ENCODE measurements around the gene SGMS1.

SGMS1 gene

DNA sequence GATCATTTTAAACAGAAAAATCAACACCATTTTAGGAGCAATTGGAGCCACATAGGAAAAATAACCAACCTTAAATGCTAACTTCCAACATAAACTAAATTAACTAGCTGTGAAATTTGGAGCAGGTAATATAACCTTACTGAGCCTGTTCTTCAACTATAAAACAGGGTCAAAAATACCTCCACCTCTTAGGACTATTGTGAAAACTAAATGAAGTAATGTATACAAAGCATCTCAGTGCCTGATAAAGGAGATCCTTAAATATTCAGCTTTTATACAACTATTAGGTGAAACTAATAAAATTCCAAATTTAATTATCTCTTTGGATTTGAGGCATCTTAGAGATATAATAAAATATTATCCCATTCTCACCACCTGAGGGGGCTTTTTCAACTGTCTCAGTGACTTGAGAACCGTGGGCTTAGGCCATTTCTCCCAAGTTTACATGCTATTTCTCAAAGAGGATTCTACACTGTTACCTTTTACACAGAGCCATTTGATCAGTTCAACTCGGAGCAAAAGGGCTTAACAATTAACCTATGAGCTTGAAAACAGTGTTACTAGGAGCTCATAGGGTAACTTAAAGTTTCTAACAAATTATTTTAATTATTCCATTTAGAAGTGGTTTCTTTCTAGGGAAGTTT lies 207.5 kb downstream of the SGMS1 start:
- no peak for DNase-seq

DNA sequence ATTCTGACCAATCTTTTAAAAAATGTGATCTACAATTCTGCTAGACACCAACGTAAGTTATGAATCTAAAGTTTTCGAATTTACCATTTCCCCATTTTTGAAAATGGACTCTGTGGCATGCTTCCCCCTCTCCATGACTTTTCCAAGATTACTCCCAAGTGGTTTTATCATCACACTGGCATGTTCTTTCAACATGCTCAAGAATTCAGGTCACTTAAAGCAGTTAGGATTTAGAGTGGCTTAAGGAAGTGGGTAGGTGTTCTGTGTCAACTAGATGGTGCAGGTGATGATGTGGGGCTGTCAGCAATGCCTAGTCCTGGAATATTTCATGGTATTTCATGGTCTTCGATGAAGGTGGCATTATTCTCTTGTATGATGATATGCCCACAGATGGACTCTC lies 208.5 kb downstream of the SGMS1 start:
- DNase-seq: no peak

- no peak for DNase-seq
Measured at GRCh38 chr10:50410066-50410811, 213.5 kb downstream of the SGMS1 start.

GRCh38 chr10:50407076-50407801 lies 216.5 kb downstream of the SGMS1 start:
- DNase-seq: no peak

DNA sequence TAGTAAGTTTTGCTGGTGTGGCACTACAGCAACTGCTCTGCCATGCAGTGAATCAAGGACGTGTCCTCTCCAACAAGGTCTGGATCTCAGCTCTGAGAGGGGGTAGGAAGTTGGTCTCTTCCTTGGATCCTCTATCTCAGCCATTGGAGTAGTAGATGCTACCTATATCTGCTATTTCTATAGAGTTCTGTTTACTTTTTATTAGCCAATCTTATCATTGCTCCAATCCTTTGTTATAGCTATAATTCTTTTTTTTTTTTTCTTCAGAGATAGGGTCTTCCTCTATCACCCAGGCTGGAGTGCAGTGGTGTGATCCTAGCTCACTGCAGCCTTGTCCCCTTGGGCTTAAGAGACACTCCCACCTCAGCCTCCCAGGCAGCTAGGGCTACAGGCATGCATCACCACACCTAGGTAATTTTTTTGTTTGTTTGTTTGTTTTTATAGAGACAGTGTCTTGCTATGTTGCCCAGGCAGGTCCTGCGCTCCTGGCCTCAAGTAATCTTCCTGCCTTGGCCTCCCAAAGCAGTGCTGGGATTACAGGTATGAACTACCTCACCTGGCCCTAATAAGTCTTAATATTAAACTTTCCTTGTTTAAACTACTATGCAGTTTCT lies 217.2 kb downstream of the SGMS1 start:
- DNase-seq: no peak

DNA sequence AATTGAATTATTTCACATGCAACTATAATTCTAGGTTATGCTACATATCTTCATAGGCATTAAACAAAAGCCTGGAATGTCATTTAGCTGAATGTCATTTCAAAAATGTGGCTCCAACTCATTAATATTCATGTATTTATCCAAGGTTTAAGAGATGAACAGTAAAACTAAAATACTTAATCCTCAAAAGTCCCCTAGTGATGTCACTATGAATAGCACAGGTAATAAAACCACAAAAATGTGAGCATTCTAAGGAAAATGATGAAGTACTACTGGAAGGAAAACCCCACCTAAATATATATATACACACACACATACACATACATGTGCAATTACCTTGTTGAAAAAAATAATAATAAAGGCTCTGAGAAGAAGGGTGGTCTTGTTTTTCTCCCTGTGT lies 218.0 kb downstream of the SGMS1 start:
- no peak for DNase-seq

GRCh38 chr10:50404021-50404773 lies 219.6 kb downstream of the SGMS1 start:
- no peak for DNase-seq

DNA sequence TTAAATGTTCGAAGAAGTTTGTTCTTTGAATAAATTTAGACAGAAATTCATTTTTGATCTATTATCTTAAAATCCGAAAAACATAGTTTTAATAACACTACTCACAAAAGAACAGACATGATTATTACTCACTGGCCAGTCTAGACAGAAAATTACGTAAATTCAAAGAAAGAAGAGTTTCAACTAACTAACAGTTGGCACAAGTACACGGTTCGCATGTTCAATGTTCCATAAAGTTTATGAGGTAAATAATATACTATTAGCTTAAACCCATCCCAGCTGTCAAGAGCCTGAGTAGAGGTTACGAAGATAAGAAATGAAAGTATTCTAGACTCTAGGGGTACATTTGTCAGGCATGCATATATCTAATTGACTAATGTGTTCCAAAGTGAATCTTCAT lies 220.7 kb downstream of the SGMS1 start:
- DNase-seq: no peak

DNA sequence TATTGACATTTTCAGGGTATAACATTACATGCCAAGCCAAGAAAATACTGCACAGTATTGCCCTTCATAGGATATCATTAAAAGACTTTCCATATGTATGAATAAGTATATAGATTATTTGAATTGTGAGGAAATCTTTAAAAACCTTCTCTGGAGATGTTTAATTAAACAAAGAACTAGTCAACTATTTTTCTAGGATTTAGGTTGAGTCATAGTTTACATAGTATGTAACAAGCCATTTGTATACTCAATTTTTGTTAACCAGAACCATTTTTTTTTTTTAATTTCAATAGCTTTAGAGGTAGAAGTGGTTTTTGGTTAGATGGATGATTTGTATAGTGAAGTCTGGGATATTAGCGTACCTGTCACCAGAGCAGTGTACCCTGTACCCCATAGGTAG lies 221.3 kb downstream of the SGMS1 start:
- DNase-seq: no peak

DNA sequence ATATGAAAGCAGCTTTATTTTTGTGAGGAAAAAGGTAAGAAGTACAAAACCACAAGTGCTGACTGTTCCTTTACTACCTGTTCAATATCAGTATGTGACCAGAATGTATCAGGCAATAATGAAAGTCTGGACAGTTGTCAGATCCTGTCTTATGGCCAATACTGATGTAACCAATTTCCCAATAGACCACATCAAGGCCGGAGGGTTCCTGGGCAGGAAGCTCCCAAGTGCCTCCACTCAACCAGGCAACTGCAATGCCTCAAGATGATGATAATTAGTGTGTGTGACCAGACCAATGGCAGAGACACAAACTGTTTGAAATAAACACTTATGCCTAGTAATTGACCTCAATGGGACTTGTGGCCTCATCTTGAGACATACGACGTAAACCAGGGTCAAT lies 223.1 kb downstream of the SGMS1 start:
- no peak for DNase-seq

GRCh38 chr10:50398823-50399222 lies 224.9 kb downstream of the SGMS1 start:
- no peak for DNase-seq

DNA sequence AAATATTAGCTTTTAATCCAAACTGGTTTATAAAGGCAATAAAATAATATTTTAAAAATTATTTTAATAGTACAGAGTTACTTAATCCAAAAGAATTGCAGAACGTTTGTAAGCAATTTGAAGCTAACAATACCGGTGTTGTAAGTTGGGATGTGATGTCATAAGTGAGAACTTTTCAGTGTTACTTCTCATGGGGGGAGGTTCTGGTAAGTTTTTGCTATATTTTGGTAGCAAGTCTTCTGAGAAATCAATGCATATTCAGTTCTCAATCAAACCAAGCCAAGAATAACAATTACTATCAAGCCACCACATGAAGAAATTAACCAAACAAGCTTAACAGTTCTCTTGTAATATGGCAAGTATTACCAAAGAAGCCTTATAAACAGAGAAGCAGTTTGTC lies 225.4 kb downstream of the SGMS1 start:
- DNase-seq: no peak

GRCh38 chr10:50397312-50398140 lies 226.2 kb downstream of the SGMS1 start:
- DNase-seq: no peak

GRCh38 chr10:50396491-50397311 lies 227.1 kb downstream of the SGMS1 start:
- DNase-seq: no peak

DNA sequence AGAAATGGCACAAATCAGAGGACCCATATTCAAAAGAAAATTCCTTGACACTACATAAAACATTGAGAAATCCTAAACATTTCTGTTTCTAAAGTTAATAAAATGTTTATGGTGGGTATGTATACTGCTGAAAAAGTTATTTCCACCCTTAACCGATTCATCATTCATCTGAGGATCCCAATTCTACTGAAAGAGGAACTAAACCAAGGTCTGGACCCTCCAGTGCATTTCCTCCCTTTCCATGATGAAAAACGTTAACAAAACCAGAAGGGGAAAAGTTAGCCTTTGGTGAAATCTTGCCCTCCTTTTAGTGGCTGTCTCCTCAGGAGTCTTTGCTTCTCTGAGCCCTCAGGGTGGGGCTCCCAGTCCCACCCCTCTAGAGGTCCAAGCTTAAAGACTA lies 227.9 kb downstream of the SGMS1 start:
- no peak for DNase-seq

GRCh38 chr10:50395271-50395670 lies 228.5 kb downstream of the SGMS1 start:
- DNase-seq: no peak

- DNase-seq: no peak
Measured at GRCh38 chr10:50394832-50395231, 228.9 kb downstream of the SGMS1 start.

GRCh38 chr10:50393784-50394467 lies 229.8 kb downstream of the SGMS1 start:
- no peak for DNase-seq

- DNase-seq: no peak
Measured at GRCh38 chr10:50392966-50393718, 230.6 kb downstream of the SGMS1 start.

DNA sequence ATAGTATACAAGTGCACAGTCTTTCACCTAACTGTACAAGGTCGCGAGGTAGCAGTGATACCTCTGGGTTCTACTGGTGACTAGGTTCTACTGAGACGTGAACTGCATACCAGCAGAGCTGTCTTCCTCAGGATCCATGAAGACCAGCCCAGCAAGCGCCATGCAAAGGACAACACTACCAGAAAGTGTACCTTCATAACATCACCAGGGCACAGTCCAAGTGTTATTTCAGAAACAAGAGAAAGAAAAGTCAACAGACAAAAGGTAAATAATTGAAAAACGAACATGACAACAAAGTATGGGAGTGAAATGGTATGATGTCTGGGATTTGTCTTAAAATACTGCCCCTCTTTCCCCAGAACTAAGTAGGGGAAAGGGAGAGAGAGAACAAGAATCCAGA lies 231.3 kb downstream of the SGMS1 start:
- DNase-seq: no peak
